Coronary artery (tissue), 2 donors: ENCODE measurements around the gene ZPR1.

Experiments
- DNase-seq: peaks from one replicate; pipeline ENCODE4 v3.0.0-alpha.2; 2017; ENCODE audit warnings: low spot score
- H3K27ac ChIP-seq, 2 donors: fragments of 200-600 bp; sonication (generic); one replicate each; pipeline ENCODE4 v1.5.1; 2016 to 2019
- H3K4me3 ChIP-seq: fragments of 200-600 bp; sonication (generic); 2 replicates; pipeline ENCODE4 v1.5.1; 2016; ENCODE audit warnings: mild to moderate bottlenecking, moderate library complexity
- TF ChIP-seq, protein P1 (sequence below): fragments of 200-600 bp; sonication (generic); IDR thresholded peaks from one replicate; pipeline ENCODE4 v1.5.1; 2019; ENCODE audit warnings: antibody characterized with exemption

The ZPR1 gene

DNA sequence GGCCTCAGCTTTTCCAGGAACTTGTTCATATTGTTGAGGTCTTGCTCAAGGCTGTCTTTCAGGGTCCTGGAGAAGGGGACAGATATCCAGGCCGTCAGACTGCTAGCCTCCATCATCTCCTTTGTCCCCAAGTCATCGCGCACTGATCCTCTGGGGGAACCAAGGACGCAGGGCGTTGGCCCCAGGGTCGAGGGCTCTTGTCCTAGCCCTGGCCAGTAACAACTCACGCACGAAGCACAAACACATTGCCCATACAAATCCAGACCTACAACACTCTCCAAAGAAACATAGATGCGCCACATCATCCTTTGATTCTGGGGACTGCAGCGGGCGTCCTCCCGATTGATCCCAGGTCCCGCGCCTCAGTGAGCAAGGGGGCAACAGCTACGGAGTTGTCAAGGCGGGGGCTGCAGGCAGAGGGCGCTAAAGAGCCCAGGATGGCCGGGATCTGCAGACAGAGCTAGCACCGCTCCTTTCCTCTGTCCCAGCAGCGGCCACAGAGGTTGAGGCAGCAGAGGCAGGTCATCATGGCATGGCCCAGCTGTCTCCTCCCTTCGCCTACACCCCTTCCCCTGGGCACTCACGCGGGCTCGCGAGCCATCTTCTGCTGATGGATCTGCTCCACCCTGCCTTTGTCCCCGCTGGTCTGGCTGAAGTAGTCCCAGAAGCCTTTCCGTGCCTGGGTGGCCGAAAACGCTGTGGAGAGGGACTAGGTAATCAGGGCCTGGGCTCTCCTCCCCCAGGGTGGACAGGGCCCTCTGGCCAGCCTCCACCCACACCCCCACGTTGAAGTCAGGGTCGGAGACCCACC, 3.4 kb upstream of the ZPR1 start:
- Histone ChIP-seq H3K27ac (no peak overlapping the region), H3K4me3 (peak overlapping the region; percentile 57)
- no peak for DNase-seq
- TF ChIP-seq, protein P1, sequence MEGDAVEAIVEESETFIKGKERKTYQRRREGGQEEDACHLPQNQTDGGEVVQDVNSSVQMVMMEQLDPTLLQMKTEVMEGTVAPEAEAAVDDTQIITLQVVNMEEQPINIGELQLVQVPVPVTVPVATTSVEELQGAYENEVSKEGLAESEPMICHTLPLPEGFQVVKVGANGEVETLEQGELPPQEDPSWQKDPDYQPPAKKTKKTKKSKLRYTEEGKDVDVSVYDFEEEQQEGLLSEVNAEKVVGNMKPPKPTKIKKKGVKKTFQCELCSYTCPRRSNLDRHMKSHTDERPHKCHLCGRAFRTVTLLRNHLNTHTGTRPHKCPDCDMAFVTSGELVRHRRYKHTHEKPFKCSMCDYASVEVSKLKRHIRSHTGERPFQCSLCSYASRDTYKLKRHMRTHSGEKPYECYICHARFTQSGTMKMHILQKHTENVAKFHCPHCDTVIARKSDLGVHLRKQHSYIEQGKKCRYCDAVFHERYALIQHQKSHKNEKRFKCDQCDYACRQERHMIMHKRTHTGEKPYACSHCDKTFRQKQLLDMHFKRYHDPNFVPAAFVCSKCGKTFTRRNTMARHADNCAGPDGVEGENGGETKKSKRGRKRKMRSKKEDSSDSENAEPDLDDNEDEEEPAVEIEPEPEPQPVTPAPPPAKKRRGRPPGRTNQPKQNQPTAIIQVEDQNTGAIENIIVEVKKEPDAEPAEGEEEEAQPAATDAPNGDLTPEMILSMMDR: peak; percentile 89

DNA sequence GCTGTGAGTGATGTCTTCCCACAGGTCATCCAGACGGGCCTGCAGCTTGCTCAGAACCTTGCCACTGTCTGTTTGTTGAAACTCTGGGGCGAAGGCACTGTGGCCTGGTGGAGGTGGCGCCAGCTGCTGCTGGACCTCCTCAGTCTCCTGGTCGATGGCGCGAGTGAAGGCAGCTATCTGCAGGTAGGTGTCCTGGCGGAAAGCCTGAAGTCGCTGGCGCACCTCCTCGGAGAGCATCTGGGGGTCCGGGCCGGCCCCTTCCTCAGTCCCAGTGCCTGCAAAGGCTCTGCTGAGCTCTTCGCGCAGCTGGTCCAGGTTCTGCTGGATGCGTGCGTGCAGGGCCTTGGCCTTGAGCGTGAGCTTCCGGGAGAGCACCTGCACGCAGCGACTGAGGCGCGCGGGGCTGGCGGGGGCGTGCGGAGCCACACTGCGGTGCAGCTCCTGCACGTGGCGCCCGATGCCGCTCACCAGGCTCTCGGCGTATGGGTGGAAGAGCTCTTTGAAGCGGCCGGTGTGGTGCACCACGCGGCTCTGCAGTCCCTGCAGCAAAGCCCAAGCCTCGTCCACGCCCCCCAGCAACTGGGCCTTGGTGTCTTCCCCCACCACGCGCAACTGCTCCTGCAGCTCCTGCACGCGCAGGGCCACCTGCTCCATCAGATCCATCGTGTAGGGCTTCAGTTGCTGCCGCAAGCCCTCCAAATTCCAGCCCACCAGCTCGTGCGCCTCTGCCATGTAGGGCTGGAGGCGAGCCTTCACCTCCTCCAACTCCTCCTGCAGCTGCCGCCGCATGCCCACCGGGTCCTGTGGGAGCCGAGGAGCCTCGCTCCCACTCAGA, 2.6 kb upstream of the ZPR1 start:
- DNase-seq: no peak
- Histone ChIP-seq H3K27ac (no peak overlapping the region), H3K4me3 (no peak overlapping the region)
- TF ChIP-seq, protein P1: no peak

DNA sequence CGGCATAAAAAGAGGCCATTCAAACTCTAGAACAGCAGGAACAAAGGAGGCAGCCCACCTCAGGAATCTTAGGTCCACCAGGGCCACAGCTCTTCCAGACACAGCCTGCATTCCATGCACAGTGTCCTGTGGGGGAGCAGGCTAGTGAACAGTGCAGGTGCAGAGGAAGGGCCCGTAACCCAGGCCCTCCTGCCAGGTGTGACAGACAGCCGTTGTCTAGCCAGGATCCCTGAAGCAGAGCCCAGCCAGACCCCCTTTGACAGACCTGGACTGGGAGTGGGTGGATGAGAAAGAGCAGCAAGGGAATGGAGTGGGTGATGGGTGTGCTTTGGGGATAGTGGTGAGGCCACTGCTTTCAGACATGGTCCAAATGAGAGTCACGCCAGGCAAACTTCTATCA, 1.2 kb upstream of the ZPR1 start:
- no peak for DNase-seq
- H3K4me3 ChIP-seq: no peak overlapping the region
- TF ChIP-seq, protein P1: no peak
- no peak overlapping the region for H3K27ac ChIP-seq

DNA sequence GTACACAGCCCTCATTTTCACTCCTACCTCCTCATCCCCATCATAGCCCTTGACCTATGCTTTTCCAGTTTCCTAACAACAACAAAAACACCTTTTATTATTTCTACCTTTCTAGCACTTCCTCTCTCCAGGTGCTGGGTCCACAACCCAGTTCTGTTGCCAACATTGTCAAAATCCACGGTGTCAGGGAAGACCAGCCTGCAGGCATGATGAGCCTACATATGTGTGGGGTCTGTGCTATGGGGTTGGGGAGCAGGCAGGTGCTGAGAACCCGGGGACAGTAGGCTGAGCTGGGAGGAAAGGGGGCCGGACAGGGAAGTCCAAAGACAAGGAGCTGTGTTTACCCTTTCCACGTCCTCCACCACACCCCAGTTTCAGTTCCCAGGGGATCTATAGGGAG, 711 bp upstream of the ZPR1 start:
- TF ChIP-seq, protein P1: no peak
- Histone ChIP-seq H3K27ac (peak overlapping the region; percentile 82 to 84), H3K4me3 (peak overlapping the region; percentile 98)
- DNase-seq: no peak

DNA sequence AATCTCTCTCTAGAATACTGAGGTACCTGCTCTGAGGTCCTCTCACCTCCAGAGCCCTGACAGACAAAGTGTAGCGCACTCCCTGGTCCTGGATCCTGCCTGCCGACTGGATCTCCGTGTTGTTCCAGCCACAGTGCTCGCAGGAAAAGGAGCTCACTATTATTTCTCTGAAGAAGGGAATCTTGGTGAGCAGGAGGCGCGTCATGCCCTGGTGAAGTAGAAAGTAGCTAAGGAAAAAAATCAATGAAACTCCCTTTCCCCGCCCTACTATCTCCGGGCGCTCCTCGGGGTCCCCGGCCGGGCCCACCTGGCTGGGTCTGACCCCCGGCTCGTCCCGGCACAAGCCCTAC, 412 bp downstream of the ZPR1 start:
- Histone ChIP-seq H3K4me3 (peak overlapping the region; percentile 98), H3K27ac (peak overlapping the region; percentile 82 to 84)
- TF ChIP-seq, protein P1: no peak
- no peak for DNase-seq

DNA sequence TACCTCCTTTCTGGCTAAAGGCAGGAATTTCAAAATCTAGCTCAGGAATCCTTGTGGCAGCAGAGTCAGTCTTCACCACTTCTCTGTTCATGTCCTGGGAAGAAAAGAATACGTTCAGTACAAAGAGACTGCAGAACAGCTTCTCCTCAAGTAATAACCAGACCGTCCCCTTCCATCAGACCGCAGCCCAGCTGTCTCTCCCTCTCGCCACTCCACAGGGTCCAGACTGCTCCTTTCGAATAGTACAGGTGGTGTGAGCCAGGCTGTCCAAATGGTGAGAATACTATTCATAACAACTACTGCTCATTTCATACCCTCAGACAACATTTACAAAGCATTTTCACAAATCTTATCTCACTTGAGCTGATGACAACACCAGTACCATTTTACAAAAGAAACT, 857 bp downstream of the ZPR1 start:
- Histone ChIP-seq H3K4me3 (peak overlapping the region; percentile 98), H3K27ac (no peak overlapping the region)
- TF ChIP-seq, protein P1: no peak
- no peak for DNase-seq
